IPS-NIHi7 (cell line): ENCODE data around the gene ITPK1.

Experiments used
- DNase-seq: peaks from one replicate; pipeline ENCODE4 v3.0.0; 2012; ENCODE audit warnings: mixed read lengths; ENCODE audit errors: extremely low spot score

The ITPK1 gene

DNA sequence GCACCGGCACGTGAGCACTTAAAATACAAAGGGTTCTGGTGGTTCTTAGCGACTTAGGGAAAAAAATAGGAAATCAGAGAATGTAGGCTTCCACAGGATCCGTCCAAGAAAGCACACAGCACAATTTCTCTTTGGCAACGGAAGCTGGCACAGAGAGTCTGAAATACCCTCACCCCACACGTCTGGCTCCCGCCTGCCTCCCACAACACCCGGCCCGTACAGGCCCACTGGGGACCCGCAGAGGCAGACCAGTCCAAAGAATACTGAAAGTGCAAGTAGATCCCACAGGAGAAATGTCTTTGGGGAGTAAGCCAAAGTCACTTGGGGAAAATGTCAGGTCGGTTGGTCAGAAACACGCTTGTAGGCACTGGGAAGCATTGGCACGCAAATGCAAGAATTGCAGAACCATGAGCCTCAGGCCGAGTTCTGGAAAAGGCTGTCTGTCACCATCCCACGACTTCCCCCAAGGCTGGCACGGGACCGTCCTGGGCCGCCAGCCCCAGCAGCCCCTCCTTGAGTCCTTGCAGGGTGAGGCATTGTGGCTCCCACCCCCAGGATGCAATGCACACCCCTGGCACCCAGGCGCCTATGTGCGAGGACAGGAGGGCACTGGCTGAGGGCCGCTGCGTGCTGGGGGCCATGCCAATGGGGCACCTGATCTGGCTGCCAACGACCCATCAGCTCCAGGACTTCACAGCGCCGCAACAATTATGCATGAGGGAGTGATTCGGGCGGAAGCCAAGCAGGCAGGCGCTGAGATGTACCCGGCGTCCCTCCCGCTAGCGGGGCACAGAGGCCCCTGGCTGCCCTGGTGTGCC lies 163.0 kb downstream of the ITPK1 start:
- DNase-seq, result no peak

GRCh38 chr14:92951912-92952471 lies 163.7 kb downstream of the ITPK1 start:
- DNase-seq, result peak; percentile 95

DNA sequence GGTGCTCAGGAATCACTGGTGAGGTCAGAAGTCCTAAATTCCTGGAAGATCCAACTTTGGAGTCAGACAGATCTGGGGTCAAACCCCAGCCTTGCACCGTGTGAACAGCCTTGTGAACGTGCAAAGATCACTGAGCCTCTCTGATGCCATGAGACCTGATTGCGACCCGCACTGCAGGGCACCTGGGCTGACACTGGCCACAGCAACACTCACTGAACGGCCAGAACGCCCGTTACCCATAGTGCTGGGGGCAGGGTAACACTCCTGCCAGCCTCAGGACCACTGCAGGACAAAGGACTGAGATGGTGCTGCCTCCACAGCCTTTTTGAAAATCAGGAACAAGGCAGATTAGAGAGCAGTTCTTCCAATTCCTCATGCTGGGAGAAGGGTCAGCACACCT lies 164.5 kb downstream of the ITPK1 start:
- no peak for DNase-seq

DNA sequence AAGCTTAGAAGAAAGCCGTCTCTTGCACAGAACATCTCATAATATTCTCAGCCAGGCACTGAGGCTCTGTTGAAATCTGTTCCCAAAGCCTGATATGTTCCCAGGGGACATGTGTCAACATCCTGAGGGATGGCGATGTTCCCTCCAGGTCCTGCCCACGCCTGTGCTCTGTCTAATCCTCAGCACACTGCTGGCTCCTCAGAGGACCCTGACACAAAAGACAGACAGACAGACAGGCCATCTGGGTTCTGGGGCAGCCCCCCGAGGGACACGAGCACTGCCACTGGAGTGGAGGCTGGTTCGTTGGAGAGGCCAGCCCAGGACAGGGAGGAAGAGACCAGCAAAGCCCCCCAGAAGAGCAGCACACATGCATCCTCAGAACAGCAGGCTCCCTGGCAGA lies 165.0 kb downstream of the ITPK1 start:
- DNase-seq, result no peak

GRCh38 chr14:92950193-92950540 lies 165.6 kb downstream of the ITPK1 start:
- no peak for DNase-seq

GRCh38 chr14:92949496-92950192 lies 166.1 kb downstream of the ITPK1 start:
- DNase-seq, result no peak

GRCh38 chr14:92948647-92949046 lies 167.1 kb downstream of the ITPK1 start:
- no peak for DNase-seq

- DNase-seq, result no peak
These were observed 168.7 kb downstream of the ITPK1 start for GRCh38 chr14:92946847-92947545.

DNA sequence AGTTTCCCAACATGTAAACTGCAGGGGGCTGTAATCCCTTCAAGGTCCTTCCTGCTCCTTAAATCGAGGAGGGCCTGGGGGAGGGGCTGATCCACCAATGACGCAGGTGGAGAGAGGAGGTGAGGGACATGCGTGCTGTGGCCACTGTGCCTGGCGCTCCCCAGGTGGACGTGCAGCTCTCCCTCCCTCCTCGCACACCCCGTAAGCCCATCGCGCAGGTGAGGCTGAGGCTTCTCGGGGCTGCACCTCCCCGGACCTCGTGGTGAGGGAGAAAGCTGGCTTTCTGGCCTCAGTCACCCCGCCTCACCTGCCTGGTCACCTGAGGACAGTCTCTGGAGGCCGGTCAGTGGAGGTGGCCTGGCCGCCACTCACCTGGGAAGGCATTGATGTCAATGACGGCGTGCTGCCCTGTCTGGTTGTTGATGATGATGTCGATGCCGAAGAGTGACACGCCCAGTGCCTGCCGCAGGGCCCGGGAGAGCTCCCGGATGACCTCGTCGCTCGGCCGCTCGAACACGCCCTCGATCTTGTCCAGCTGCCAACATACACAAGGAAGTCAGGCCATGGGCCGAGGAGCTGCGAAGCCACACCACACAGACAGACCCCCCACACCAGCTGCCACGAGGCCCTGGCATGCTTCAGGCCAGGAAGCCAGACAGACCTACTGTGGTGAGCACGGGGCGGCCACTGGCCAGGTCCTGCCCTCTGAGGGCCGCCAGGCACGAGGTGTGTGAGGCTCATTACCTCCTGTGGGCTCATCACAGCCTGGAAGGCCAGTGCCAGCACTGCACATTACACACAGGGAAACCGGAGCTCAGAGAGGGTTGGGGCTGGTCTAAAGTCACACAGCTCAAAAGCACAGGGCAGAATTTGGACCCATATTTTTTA lies 169.5 kb downstream of the ITPK1 start:
- no peak for DNase-seq

- no peak for DNase-seq
These were observed 170.2 kb downstream of the ITPK1 start for GRCh38 chr14:92945544-92945943.

DNA sequence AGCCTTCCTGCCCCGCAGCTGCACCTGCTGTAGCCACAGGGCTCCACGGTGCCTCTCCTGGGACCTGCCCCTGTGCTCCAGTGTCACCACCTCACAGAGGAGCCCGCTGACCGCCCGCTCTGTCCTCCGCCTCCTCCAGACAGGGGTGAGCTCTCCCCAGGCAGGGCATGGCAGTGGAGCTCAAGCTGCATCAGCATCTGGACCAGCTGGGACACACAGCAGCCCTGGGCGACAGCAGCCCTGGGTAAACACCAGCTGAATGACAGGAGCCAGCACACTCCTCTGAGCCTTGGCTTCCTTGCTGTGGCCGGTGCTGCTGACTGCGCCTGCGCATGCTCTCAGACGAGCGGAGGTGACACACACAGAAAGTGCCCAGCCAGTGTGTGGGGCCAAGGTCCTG lies 170.7 kb downstream of the ITPK1 start:
- DNase-seq, result no peak

DNA sequence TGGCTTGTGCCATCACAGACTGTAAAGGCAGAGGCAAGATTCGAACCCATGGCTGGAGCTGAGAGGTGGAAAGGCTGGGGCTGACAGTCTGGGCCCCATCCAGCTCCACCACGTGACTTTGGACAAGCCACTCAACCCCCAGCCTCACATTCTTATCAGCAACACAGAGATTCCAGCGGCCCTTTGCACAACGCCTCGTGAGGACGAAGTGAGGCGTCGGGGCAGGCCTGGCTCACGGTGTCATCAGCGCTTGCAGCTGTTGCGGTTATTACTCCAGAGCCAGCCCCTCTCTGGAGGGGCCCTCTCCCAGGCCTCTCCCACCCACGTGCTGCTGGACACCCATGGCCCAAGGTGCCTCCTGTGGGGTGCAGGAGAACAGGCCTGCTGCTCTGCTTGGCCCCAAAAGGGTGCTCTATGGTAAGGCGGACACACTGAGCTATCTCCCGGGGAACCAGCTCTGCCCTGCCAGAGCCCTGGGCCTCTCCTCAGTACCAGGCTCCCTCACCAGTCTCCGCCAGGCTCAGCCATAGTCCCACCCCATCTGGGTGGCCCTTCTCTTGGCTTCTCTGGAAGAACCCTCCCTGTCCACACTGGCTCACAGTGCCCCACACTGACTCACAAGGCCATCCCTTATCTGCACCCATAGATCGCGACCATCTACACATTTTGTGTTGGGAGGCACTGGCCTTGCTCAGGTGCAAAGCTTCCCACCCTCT lies 171.7 kb downstream of the ITPK1 start:
- no peak for DNase-seq

- DNase-seq, result no peak
These were observed 172.6 kb downstream of the ITPK1 start for GRCh38 chr14:92942976-92943710.

DNA sequence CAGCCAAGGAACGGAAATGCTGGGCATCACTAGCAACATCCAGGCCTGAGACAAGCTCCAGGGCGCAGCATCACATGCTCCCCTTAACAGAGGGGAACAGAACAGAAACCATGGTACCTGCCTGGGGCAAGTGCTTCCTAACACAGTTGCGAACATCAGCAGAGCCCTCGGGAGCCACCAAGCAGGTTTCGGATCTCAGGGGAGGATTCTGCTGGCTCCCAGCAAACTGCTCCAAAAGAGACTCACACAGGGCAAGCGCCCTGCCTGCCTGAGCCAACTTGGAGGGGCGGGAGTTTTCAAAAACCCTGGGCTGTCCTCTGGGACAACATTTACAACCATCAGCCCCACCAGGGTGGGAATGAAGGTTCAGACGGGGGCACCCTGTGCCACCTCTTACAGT lies 173.1 kb downstream of the ITPK1 start:
- no peak for DNase-seq

DNA sequence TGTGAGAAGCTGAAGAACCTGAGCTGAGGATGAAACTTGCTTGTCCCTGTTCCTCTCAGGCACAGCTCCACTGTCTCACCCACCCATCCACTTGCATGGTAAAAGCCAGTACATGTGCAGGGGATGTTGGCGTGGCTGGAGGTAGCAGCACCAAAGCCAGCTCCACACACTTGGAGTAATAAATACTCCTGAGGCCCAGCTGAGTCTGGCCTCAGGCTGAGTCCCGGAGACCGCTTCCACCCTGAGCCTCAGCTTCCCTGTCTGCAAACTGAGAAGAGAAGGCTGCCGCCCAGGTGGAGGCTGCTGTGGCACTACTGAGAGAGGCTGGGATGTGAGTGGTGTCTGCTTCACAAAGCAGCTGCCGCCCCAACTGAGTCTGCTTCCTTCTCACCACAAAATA lies 173.6 kb downstream of the ITPK1 start:
- no peak for DNase-seq

GRCh38 chr14:92941531-92941930 lies 174.2 kb downstream of the ITPK1 start:
- no peak for DNase-seq

GRCh38 chr14:92940543-92940942 lies 175.2 kb downstream of the ITPK1 start:
- DNase-seq, result no peak

GRCh38 chr14:92939699-92940098 lies 176.0 kb downstream of the ITPK1 start:
- DNase-seq, result no peak

DNA sequence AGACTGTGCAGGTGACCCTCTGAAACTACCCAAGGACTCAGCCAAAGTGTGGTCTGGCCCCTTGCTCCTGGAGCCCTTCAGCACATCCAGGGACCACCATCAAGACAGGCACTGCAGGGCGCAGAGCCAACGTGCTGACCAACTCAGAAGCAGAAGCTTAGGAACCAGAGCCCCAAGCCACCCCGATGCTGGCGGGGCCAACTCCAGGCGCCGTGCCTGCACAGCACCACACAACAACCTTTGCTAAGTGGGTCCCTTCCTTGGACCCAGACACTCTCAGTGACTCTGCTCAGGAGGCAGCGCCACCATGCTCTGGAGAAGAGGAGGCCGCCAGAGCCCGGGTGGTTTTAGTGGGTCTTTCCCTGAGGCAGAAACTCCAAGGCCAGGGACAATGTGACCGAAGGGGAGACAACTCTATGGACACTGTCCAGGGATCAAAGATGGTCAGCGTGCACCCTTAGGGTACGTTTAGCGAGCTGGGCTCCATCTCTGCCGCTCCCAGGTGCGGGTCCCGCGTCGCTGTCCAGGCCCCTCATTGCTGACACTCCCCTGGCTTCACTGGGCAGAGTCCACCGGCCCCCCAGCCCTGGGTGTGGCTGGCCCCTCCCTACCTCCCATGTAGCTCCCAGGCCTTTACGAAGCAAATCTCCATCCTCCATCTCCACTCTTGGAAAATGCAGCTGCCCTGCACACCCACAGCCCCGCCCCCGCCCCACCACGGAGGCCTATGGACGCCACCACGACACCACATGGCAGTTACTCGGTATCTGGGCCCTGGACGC lies 176.6 kb downstream of the ITPK1 start:
- DNase-seq, result no peak
